CD8-positive, alpha-beta memory T cell (primary cell): ENCODE results near the gene STK11IP. TPM values are rescaled to one million over a fixed set of nuclear protein-coding genes. Genes with fewer than 3 reads are reported as not detected.

Experiments
- CTCF ChIA-PET: fragments of 350-600 bp; sonication (Branson Sonifier 250); formaldehyde crosslinking; loops from one replicate; lab custom pipeline; 2021; ENCODE audit warnings: antibody characterized with exemption; lab: Charles Lee
- POLR2A ChIA-PET: fragments of 350-600 bp; sonication (Branson Sonifier 250); formaldehyde crosslinking; loops from one replicate; lab custom pipeline; 2021; ENCODE audit warnings: antibody characterized with exemption; lab: Charles Lee
- DNase-seq, 5 donors: peaks; one replicate each; pipeline versions ENCODE4 v3.0.0 to v3.0.0-alpha.2; 2020 to 2022; ENCODE audit warnings: mixed read lengths in 1 of 5
- H3K27ac ChIP-seq: one replicate; pipeline ENCODE4 v1.7.0; 2013; ENCODE audit warnings: low read depth, mild to moderate bottlenecking, low read length, moderate library complexity
- H3K27me3 ChIP-seq: 2 replicates; pipeline ENCODE4 v1.7.0; 2013; ENCODE audit warnings: low read length, mild to moderate bottlenecking; ENCODE audit not compliant: insufficient read depth, poor library complexity, severe bottlenecking
- H3K36me3 ChIP-seq: 2 replicates; pipeline ENCODE4 v1.7.0; 2013; ENCODE audit warnings: mild to moderate bottlenecking, low read length, moderate library complexity; ENCODE audit not compliant: insufficient read depth
- H3K4me1 ChIP-seq: 2 replicates; pipeline ENCODE4 v1.7.0; 2013; ENCODE audit warnings: mild to moderate bottlenecking, low read length, moderate library complexity; ENCODE audit not compliant: insufficient read depth
- H3K4me3 ChIP-seq: 2 replicates; pipeline ENCODE4 v1.7.0; 2013; ENCODE audit warnings: mild to moderate bottlenecking, low read length
- H3K9me3 ChIP-seq: 2 replicates; pipeline ENCODE4 v1.7.0; 2013; ENCODE audit warnings: mild to moderate bottlenecking, low read length
- H3K27ac Mint-ChIP-seq, 8 donors: one replicate each; pipeline ENCODE4 v1.8.0; 2020 to 2021; ENCODE audit warnings: mixed read lengths in 8 of 8, mild to moderate bottlenecking in 6 of 8, inconsistent platforms in 3 of 8, moderate library complexity in 3 of 8
- H3K27me3 Mint-ChIP-seq, 2 donors: one replicate each; pipeline ENCODE4 v1.8.0; 2020 to 2021; ENCODE audit warnings: mixed read lengths in 2 of 2, mild to moderate bottlenecking in 1 of 2, moderate library complexity in 1 of 2
- H3K36me3 Mint-ChIP-seq, 3 donors: one replicate each; pipeline ENCODE4 v1.8.0; 2020 to 2021; ENCODE audit warnings: mixed read lengths in 3 of 3, inconsistent platforms in 1 of 3, mild to moderate bottlenecking in 1 of 3
- H3K4me1 Mint-ChIP-seq, 3 donors: one replicate each; pipeline ENCODE4 v1.8.0; 2020 to 2021; ENCODE audit warnings: mixed read lengths in 3 of 3, inconsistent platforms in 1 of 3, mild to moderate bottlenecking in 1 of 3
- H3K4me3 Mint-ChIP-seq, 7 donors: one replicate each; pipeline ENCODE4 v1.8.0; 2020 to 2021; ENCODE audit warnings: mixed read lengths in 7 of 7, mild to moderate bottlenecking in 6 of 7, moderate library complexity in 4 of 7, inconsistent platforms in 2 of 7
- H3K9me3 Mint-ChIP-seq, 5 donors: one replicate each; pipeline ENCODE4 v1.8.0; 2020 to 2022; ENCODE audit warnings: mixed read lengths in 5 of 5, mild to moderate bottlenecking in 3 of 5, moderate library complexity in 2 of 5, inconsistent platforms in 1 of 5
- polyA plus RNA-seq: library from polyadenylated mRNA; unstranded; fragments of 300-500 nt; fragmentation: Illumina TruSeq; gene quantifications from one replicate; pipeline ENCODE4 v1.2.3, GENCODE V29; 2021
- total RNA-seq, 2 experiments: library from RNA; stranded (reverse); gene quantifications; one replicate each; pipeline ENCODE4 v1.2.3, GENCODE V29; 2021

STK11IP gene
- total and polyA plus RNA-seq, 3 experiments from 2014 or later, result 12.6 to 32.2 (median 26.2) TPM

DNA sequence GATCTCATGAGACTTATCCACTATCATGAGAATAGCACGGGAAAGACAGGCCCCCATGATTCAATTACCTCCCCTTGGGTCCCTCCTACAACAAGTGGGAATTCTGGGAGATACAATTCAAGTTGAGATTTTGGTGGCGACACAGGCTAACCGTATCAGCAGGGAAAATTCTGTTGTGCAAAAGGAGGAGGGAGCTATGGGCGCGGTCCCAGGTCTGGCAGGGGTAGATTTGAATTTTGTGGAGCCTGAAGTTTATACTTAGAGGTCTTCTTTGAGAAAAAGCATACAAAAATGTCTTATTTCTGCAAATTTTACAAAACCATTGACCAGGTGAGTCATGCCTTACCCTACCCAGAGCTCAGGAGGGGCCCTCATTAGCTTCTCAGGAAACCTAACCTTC lies 66.4 kb downstream of the STK11IP start:
- POLR2A ChIA-PET, result no interaction called here
- Mint-ChIP-seq H3K27me3 (peaks cover 22 to 54% of the 10 kb centered on the region in 2 donors), H3K9me3 (peaks cover 7 to 18% (median 11%) of the 10 kb centered on the region in 5 donors), H3K27ac (no peak overlapping the region), H3K36me3 (no peaks in the 10 kb centered on the region), H3K4me3 (no peak overlapping the region), H3K4me1 (no peaks in the 10 kb centered on the region)
- no peaks in the 10 kb centered on the region for H3K36me3 ChIP-seq
- no peak overlapping the region for H3K4me3 ChIP-seq
- H3K9me3 ChIP-seq, result no peaks in the 10 kb centered on the region
- CTCF ChIA-PET, result no interaction called here
- DNase-seq, result no peak
- no peaks in the 10 kb centered on the region for H3K4me1 ChIP-seq
- peaks cover 3% of the 10 kb centered on the region for H3K27me3 ChIP-seq
- no peak overlapping the region for H3K27ac ChIP-seq

DNA sequence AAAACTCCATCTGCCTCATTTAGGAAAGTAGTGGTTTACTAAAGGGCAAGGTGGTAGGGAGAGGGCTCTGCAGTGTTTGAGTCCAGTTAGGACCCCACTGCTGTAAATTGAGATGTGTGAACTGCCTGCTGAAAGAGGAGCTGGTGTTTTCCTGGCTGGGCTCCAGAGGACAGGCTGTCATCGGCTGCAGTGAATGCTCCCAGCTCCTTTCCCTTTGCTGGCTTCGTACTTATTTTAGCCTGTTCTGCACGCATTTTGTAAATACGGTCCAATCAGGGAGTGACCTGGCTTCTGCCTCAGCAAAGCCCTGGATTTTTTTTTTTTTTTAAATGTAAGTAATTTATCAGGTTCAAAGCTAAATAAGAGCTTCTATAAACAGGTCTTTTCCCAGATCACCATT lies 67.3 kb downstream of the STK11IP start:
- Mint-ChIP-seq H3K27me3 (peaks cover 17 to 45% of the 10 kb centered on the region in 2 donors), H3K27ac (no peak overlapping the region), H3K36me3 (no peaks in the 10 kb centered on the region), H3K4me1 (no peaks in the 10 kb centered on the region), H3K9me3 (peaks cover 7 to 18% (median 11%) of the 10 kb centered on the region in 5 donors), H3K4me3 (no peak overlapping the region)
- Histone ChIP-seq H3K9me3 (no peaks in the 10 kb centered on the region), H3K4me1 (no peaks in the 10 kb centered on the region), H3K27ac (no peak overlapping the region), H3K4me3 (no peak overlapping the region), H3K27me3 (no peaks in the 10 kb centered on the region), H3K36me3 (no peaks in the 10 kb centered on the region)
- DNase-seq, result no peak
- CTCF ChIA-PET, result no interaction called here
- POLR2A ChIA-PET, result no interaction called here

DNA sequence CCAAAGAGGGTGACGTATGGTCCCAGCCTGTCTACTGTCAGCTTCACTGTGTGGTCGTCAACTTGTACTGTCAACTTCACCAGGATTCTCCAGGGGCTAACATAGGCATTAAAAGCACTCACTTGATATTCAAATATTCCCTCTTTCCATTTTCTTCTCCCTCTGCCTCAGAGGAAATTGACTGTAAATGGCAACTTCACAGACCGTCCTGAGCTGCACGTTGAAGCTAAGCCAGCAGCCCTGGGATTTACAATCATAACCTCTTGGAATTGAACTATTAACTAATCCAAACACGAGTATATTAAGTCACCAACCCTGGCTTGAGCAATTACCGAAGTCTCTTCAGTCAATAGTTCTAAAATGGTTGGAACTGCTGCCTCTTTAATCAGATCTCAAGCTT lies 68.3 kb downstream of the STK11IP start:
- H3K36me3 ChIP-seq, result no peaks in the 10 kb centered on the region
- no peaks in the 10 kb centered on the region for H3K36me3 Mint-ChIP-seq
- no peak for DNase-seq
- no peaks in the 10 kb centered on the region for H3K4me1 ChIP-seq
- H3K27me3 Mint-ChIP-seq, result peaks cover 14 to 43% of the 10 kb centered on the region in 2 donors
- H3K27me3 ChIP-seq, result no peaks in the 10 kb centered on the region
- no peak overlapping the region for H3K4me3 ChIP-seq
- peaks cover 3 to 11% (median 8%) of the 10 kb centered on the region in 5 donors for H3K9me3 Mint-ChIP-seq
- no peaks in the 10 kb centered on the region for H3K4me1 Mint-ChIP-seq
- no peak overlapping the region for H3K4me3 Mint-ChIP-seq
- ChIA-PET CTCF (no interaction called here), POLR2A (no interaction called here)
- H3K9me3 ChIP-seq, result no peaks in the 10 kb centered on the region
- H3K27ac Mint-ChIP-seq, result no peak overlapping the region
- H3K27ac ChIP-seq, result no peak overlapping the region

Other genes starting within 250 kb of the STK11IP start
- 100 to 1,000 TPM; 112 to 116 TPM for gene DNPEP, start 209.9 kb upstream of the STK11IP start, total RNA-seq
- 69.1 TPM for gene DNPEP, start 209.9 kb upstream of the STK11IP start, polyA plus RNA-seq
- not detected for gene DES, start 179.5 kb upstream of the STK11IP start, total RNA-seq
- not detected for gene DES, start 179.5 kb upstream of the STK11IP start, polyA plus RNA-seq
- 1 to 10 TPM in 1 of 2 experiments, under 1 TPM in 1; 0.94 to 1.0 TPM for gene SPEG, start 163.0 kb upstream of the STK11IP start, total RNA-seq
- 0.48 TPM for gene SPEG, start 163.0 kb upstream of the STK11IP start, polyA plus RNA-seq
- gene GMPPA, start 99.0 kb upstream of the STK11IP start, total RNA-seq, result 10 to 100 TPM; 36.9 to 37.1 TPM
- 32.5 TPM for gene GMPPA, start 99.0 kb upstream of the STK11IP start, polyA plus RNA-seq
- not detected for gene ASIC4, start 83.4 kb upstream of the STK11IP start, total RNA-seq
- gene ASIC4, start 83.4 kb upstream of the STK11IP start, polyA plus RNA-seq, result not detected
- 10 to 100 TPM; 32.9 to 36.5 TPM for gene CHPF, start 54.0 kb upstream of the STK11IP start, total RNA-seq
- gene CHPF, start 54.0 kb upstream of the STK11IP start, polyA plus RNA-seq, result 8.7 TPM
- 1 to 10 TPM; 5.2 to 6.0 TPM for gene TMEM198, start 53.8 kb upstream of the STK11IP start, total RNA-seq
- not detected for gene TMEM198, start 53.8 kb upstream of the STK11IP start, polyA plus RNA-seq
- gene OBSL1, start 26.3 kb upstream of the STK11IP start, total RNA-seq, result under 1 TPM; 0.48 to 0.69 TPM
- gene OBSL1, start 26.3 kb upstream of the STK11IP start, polyA plus RNA-seq, result not detected
- gene INHA, start 25.5 kb upstream of the STK11IP start, total RNA-seq, result not detected
- not detected for gene INHA, start 25.5 kb upstream of the STK11IP start, polyA plus RNA-seq
- under 1 TPM in 1 of 2 experiments, not detected in 1; 0.13 TPM for gene SLC4A3, start 29.8 kb downstream of the STK11IP start, total RNA-seq
- gene SLC4A3, start 29.8 kb downstream of the STK11IP start, polyA plus RNA-seq, result not detected